Astrocyte of the hippocampus (primary cell): ENCODE measurements around the gene SOX1.

Experiments used
- DNase-seq: peaks from one replicate; pipeline ENCODE4 v3.0.0; 2011; ENCODE audit warnings: low read depth, low spot score

SOX1 gene

DNA sequence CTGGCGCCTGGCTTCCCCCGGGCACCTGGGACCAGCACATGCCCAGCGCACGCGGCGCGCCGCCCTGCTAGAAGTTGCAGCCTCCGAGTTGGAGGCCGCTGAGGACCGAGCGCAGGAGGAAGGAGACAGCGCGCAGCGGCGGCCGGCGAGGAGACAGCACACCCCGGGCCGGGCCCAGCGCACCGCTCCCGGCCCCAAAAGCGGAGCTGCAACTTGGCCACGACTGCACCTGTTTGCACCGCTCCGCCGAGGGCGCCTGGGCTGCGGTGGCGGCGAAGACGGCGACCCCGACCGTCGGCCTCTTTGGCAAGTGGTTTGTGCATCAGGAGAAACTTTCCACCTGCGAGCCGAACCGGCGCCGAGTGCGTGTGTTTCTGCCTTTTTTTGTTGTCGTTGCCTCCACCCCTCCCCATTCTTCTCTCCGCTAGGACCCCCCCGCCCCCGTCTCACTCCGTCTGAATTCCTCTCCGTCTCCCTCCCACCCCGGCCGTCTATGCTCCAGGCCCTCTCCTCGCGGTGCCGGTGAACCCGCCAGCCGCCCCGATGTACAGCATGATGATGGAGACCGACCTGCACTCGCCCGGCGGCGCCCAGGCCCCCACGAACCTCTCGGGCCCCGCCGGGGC, at the start of gene SOX1:
SOX1 (plus strand) TSS at position 34 of the 626 bp plus-strand sequence; CDS start at position 544, 510 bp downstream.
- peak; percentile 67 for DNase-seq

DNA sequence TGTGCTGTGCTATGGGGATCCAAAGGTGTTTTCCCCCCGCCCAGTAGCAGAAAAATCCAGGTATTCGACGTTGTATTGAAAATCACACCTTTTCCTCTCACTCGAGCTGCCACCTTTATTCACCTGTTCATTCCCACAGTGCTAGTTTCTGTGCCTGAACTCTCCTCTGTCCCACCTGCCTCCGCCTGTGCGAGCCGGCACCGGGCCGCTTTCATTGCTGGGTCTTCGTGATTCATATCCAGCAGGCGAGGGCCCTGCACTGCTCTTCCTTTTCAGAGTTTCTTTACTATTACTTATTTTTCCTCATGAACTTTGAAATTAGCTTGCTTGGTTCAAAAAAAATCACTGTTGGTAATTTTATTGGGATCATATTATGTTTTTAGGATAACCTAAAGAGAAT, 42.4 kb upstream of the SOX1 start:
- no peak for DNase-seq

DNA sequence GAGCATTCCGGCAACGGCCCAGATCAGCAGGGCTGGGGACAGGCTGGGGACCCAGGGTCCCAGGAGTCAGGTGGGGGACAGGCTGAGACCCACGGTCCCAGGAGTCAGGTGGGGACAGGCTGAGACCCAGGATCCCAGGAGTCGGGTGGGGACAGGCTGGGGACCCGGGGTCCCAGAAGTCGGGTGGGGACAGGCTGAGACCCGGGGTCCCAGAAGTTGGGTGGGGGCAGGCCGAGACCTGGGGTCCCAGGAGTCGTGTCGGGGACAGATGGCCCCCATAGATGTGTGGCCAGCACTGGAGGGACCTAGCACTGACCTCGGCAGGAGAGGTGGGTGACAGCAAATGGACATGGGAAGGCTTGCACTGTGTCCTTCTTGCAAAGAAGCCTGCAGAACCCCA, 39.7 kb upstream of the SOX1 start:
- DNase-seq: no peak

GRCh38 chr13:112028481-112028880, 38.5 kb upstream of the SOX1 start:
- DNase-seq: no peak

GRCh38 chr13:112029143-112029542, 37.8 kb upstream of the SOX1 start:
- DNase-seq: no peak

GRCh38 chr13:112032186-112032993, 34.6 kb upstream of the SOX1 start:
- peak; percentile 60 for DNase-seq

DNA sequence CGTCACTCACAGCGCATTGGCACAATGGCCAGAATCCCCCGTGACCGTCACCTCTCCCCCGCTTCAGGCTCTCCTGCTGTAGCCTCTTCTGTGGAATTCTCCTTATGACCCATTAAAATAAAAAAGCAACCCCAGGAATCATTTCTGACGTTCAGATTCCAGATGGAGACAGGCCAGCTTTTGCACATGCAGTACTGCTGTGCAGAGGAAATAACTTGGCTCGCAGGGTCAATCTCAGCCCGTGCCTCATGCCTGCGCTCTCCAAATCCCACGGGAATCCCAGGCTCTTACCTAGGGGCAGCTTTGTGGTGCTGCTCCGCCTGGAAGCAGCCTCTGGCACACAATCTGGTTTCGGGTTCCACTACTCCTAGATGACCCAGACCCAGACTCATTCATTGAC, 32.7 kb upstream of the SOX1 start:
- DNase-seq: no peak

DNA sequence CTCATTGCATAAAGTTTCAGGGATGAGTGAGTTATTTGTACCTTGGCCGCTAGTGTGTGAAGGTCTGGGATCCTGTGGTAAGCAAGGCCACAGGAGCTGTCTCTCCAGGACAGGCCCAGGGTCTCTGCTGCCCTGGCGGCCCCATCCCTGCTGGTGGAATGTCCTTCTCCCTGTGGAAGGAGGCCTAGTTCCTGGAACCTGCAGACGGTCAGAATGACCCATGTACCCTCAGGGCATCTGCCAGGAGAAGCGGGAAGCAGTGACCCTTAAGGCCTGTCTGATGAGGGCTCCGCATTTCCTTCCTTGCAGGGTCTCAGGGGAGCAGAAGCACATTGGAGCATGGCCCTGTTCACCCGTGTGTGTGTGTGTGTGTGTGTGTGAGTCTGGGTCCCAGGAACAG, 32.1 kb upstream of the SOX1 start:
- DNase-seq: no peak

- DNase-seq: no peak
Observed at GRCh38 chr13:112042496-112042895, 24.5 kb upstream of the SOX1 start.

DNA sequence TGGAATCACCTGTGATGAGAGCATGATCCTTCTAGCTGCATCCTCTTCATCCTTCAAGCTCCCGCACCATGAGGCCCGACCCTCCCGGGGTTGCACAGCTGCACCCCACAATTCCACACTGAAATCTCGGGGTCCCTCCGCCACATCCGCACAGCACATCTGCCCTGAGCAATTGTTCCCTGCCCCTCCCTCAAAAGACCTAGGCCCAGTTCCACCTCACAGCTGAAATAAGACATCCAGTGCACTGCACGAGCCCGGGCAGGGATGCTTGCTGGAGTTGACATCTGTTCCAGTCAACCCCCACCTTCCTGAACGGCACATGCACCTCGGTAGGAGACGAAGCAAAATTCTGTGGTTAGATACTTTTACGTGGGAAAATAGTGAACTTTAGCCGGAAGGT, 14.7 kb upstream of the SOX1 start:
- no peak for DNase-seq

DNA sequence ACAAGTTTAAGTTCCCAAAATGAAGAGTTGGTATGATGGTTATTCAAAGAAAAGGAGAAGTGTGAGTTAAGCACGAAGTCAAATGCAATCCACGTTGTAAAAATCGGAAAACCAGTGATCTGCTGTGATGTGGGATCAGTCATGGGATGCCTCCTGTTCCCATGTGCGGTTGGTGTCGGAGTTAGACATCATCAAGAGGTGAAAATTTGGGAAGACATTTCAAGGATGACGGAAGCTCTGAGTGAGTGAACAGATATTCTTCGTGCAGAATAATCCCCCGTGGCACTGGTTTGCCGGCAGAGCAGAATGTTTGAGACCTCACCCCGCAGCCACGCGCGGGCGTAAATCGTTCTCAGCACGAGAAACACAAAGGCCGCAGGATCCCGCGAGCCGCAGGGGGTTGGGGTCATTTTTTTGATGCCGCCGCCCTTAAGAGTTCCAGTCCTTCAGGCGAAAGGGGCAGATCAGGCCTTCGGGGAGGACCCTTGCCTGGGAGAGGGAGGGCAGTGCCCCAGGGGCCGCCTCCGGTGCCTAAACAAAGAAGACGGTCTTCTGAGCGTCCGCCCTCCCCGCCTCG, 13.7 kb upstream of the SOX1 start:
- DNase-seq: no peak

GRCh38 chr13:112053744-112054615, 13.0 kb upstream of the SOX1 start:
- no peak for DNase-seq

DNA sequence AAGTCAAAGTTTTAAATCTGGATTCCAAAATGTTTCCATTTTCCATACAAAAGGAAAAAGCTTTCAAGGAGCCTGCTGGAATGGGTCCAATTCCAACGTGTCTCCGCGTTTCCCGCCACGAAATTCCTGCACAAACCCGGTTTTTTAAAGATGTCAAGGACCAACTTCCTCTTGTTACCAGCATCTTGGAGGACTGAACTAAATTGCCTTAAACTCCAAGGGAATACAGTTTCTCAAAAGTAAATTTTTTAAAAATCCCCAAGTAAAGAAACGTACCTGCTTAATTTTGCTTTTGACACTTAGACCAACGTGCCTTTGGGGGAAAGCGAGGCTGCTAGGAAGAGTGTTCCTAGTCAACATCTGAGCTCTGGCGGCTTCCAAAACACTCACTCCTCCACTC, 12.3 kb upstream of the SOX1 start:
- no peak for DNase-seq

- DNase-seq: no peak
Observed at GRCh38 chr13:112055036-112055914, 11.7 kb upstream of the SOX1 start.

GRCh38 chr13:112055915-112056269, 11.1 kb upstream of the SOX1 start:
- no peak for DNase-seq

GRCh38 chr13:112056284-112056727, 10.6 kb upstream of the SOX1 start:
- DNase-seq: no peak

DNA sequence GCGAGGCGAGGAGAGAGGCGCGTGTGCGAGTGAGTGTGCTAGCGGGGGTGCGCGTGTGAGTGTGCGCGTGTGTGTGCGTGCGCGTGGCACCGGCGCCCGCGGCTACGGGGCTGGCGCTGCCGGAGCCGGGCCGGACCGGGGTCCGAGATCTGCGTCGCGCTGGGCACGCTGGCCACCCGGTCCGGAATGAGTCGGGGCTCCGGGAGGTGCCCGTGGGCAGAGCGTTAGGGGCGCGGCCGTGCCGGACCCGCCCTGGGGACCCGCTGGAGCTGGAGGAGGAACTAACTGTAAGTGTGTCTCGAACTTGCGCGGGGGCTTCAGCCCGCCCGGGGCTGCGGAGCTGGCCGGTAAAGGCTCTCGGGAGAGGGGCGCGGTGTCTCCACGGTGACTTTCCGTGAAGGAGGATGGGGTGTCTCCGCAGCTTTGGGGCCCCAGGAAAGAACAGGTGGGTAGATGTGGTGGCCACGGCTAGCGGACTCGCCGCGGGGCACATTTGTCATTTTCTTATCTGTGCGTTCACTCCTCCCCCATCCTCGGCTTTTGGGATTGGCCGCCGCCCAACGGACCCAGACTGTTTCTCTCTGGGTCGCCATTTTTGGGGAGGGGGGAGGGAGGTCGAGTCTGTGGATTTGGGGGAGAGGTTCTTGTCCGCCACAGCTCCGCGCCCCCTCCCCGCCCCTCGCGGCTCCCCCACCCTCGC, 10.1 kb upstream of the SOX1 start:
- DNase-seq: no peak

- DNase-seq: no peak
Observed at GRCh38 chr13:112057439-112057735, 9.6 kb upstream of the SOX1 start.

GRCh38 chr13:112057736-112058518, 9.0 kb upstream of the SOX1 start:
- DNase-seq: no peak

GRCh38 chr13:112058519-112058873, 8.5 kb upstream of the SOX1 start:
- DNase-seq: no peak
